Endothelial cell (in vitro differentiated cells): ENCODE data around the gene CCDC149. TPM values are rescaled to one million over a fixed set of nuclear protein-coding genes. Genes with fewer than 3 reads are reported as not detected.

Experiments
- DNase-seq: peaks from one replicate; pipeline ENCODE4 v3.0.0; 2021; ENCODE audit warnings: low spot score
- H3K27ac Mint-ChIP-seq: one replicate; pipeline ENCODE4 v1.8.0; 2021; ENCODE audit warnings: mixed read lengths, inconsistent platforms; ENCODE audit not compliant: unreplicated experiment
- H3K27me3 Mint-ChIP-seq: one replicate; pipeline ENCODE4 v1.8.0; 2021; ENCODE audit warnings: mild to moderate bottlenecking, moderate library complexity, mixed read lengths, inconsistent platforms; ENCODE audit not compliant: unreplicated experiment
- H3K36me3 Mint-ChIP-seq: one replicate; pipeline ENCODE4 v1.8.0; 2021; ENCODE audit warnings: mild to moderate bottlenecking, low read depth, mixed read lengths, inconsistent platforms; ENCODE audit not compliant: unreplicated experiment
- H3K4me1 Mint-ChIP-seq: one replicate; pipeline ENCODE4 v1.8.0; 2021; ENCODE audit warnings: mild to moderate bottlenecking, mixed read lengths, inconsistent platforms; ENCODE audit not compliant: unreplicated experiment
- H3K4me3 Mint-ChIP-seq: one replicate; pipeline ENCODE4 v1.8.0; 2021; ENCODE audit warnings: mild to moderate bottlenecking, mixed read lengths, inconsistent platforms; ENCODE audit not compliant: unreplicated experiment
- H3K9me3 Mint-ChIP-seq: one replicate; pipeline ENCODE4 v1.8.0; 2021; ENCODE audit warnings: mixed read lengths, inconsistent platforms; ENCODE audit not compliant: unreplicated experiment
- total RNA-seq: library from RNA; stranded (reverse); fragmentation: NEBNext Ultra II Directional; extraction: Animal tissue kit (Norgen Biotek cat#: 25700); gene quantifications from one replicate; pipeline ENCODE4 v1.2.1, GENCODE V29; 2021; ENCODE audit not compliant: unreplicated experiment
- TF ChIP-seq, protein P1 (sequence below): fragments of 200-600 bp; sonication (generic); IDR thresholded peaks from one replicate; pipeline ENCODE4 v1.5.0; 2021; ENCODE audit warnings: antibody characterized with exemption; ENCODE audit not compliant: unreplicated experiment

The CCDC149 gene
- total RNA-seq, 1 donor from 2014 or later = 4.0 TPM

DNA sequence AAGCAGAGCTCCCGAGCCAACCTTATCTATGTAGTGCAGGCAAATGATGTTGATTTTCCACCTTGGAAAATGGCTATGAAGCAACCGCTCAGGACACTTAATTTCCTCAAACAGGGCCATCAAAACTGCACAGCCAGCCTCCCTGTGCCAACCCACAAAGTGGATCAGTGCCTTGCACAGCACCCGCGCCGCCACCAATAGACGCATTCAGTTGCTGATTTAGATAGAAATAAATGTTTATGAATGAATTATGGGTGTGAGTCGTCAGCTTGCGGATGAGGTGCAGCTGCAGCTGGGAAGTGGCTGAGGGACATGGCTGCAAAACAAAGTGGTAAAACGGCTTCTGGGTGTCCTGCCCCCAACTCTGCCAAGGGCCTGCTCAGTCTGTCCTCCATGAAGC lies 70.5 kb downstream of the CCDC149 start:
- Mint-ChIP-seq H3K27ac (no peak overlapping the region), H3K36me3 (no peaks in the 10 kb centered on the region), H3K4me3 (no peak overlapping the region), H3K27me3 (peaks cover 3% of the 10 kb centered on the region), H3K9me3 (no peaks in the 10 kb centered on the region), H3K4me1 (peaks cover 15% of the 10 kb centered on the region)
- DNase-seq = no peak
- TF ChIP-seq, protein P1, sequence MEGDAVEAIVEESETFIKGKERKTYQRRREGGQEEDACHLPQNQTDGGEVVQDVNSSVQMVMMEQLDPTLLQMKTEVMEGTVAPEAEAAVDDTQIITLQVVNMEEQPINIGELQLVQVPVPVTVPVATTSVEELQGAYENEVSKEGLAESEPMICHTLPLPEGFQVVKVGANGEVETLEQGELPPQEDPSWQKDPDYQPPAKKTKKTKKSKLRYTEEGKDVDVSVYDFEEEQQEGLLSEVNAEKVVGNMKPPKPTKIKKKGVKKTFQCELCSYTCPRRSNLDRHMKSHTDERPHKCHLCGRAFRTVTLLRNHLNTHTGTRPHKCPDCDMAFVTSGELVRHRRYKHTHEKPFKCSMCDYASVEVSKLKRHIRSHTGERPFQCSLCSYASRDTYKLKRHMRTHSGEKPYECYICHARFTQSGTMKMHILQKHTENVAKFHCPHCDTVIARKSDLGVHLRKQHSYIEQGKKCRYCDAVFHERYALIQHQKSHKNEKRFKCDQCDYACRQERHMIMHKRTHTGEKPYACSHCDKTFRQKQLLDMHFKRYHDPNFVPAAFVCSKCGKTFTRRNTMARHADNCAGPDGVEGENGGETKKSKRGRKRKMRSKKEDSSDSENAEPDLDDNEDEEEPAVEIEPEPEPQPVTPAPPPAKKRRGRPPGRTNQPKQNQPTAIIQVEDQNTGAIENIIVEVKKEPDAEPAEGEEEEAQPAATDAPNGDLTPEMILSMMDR = no peak

DNA sequence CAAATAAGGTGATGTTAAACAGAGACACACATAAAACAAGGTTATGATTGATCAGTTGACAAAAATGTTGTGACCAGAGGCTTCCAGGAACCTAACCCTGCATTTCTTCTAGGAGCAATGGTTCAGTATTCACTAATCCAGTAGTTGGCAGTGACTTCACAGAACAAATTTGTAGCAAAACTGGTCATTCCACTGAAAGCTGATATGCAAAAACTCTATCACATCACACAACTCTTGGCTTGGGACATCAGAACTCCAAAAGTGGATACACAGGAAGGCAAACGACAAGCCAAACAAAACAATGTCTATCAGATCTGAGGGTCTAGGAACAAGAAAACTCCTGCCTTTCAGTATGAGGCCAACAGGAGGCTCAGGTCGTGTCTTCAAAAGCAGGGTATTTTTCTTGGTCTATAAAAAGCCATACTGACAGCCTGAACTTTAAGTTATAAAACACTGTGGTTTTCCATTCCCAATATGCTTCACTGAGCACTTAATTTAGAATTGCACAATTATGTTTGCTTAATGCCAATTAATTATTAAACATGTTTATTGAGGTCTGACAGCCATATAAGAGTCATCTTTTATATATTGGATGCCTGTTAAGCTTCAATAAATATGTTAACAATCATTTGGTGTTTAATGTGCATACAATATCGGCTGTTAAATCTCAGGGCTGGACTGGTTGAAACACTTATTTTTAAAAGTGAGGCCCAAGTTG lies 71.9 kb downstream of the CCDC149 start:
- H3K27ac Mint-ChIP-seq = no peak overlapping the region
- DNase-seq = no peak
- peaks cover 15% of the 10 kb centered on the region for H3K4me1 Mint-ChIP-seq
- H3K9me3 Mint-ChIP-seq = no peaks in the 10 kb centered on the region
- no peak overlapping the region for H3K4me3 Mint-ChIP-seq
- no peaks in the 10 kb centered on the region for H3K36me3 Mint-ChIP-seq
- TF ChIP-seq, protein P1 = no peak
- peaks cover 2% of the 10 kb centered on the region for H3K27me3 Mint-ChIP-seq

DNA sequence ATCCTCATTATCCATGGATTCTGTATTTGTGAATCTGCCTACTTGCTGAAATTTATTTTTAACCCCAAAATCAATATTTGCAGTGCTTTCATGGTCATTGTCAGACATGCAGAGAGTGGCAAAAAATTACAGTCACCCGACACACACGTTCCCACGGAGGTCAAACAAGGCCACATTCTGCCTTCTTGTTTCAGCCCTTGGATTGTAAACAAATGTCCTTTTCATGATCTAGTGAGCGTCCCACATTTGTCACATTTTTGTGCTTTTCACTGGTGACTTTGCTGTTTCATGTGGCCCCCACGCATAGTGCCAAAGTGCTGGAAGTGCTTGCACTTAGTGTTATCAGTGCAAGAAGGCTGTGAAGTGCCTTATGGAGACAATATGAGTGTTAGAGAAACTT lies 72.5 kb downstream of the CCDC149 start:
- H3K4me3 Mint-ChIP-seq = no peak overlapping the region
- DNase-seq = no peak
- H3K9me3 Mint-ChIP-seq = no peaks in the 10 kb centered on the region
- peaks cover 15% of the 10 kb centered on the region for H3K4me1 Mint-ChIP-seq
- H3K36me3 Mint-ChIP-seq = no peaks in the 10 kb centered on the region
- H3K27ac Mint-ChIP-seq = no peak overlapping the region
- TF ChIP-seq, protein P1 = no peak
- peaks cover 2% of the 10 kb centered on the region for H3K27me3 Mint-ChIP-seq

DNA sequence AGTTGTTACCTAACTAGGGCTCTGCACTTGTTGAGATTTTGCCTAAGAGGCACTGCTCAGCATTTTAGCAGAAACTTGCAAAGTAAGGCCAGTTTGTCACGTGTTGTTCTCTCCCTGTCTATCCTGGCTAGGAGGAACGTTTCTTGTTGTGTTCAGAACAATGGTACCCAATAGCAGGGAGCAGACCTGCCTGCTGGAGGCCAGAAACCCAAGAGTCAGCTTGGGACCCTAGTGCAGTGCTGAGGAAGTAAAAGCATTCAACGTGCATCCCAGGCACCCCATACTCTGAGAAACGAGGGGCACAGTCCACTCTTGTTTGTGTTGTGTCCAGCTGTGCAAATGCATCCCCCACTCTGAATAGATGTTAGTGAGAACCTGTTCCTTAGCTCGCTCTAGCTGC lies 75.1 kb downstream of the CCDC149 start:
- Mint-ChIP-seq H3K36me3 (no peaks in the 10 kb centered on the region), H3K9me3 (no peaks in the 10 kb centered on the region), H3K27me3 (peaks cover 2% of the 10 kb centered on the region), H3K4me1 (peaks cover 2% of the 10 kb centered on the region), H3K27ac (no peak overlapping the region), H3K4me3 (no peak overlapping the region)
- TF ChIP-seq, protein P1 = no peak
- DNase-seq = no peak

DNA sequence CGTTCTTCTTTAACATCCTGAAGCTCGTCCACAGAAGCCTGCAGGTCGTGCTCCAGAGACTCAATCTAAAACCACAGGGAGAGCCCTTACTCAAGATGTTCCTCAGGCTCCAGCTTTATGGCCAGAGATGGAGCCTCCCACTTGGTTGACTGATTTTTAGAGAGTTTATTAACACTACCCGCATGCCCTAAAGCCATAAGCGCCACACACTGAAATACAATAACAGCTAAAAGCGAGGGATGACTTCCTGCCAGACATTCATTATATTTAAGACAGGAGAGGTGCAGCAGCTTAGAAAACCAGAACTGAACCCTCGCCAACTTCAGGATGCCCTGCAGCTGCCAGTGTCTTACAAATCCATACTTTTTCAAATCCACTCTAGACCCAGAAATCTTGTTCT lies 75.5 kb downstream of the CCDC149 start:
- H3K27me3 Mint-ChIP-seq = peaks cover 2% of the 10 kb centered on the region
- no peak overlapping the region for H3K27ac Mint-ChIP-seq
- no peaks in the 10 kb centered on the region for H3K36me3 Mint-ChIP-seq
- TF ChIP-seq, protein P1 = no peak
- no peaks in the 10 kb centered on the region for H3K9me3 Mint-ChIP-seq
- no peak overlapping the region for H3K4me3 Mint-ChIP-seq
- no peaks in the 10 kb centered on the region for H3K4me1 Mint-ChIP-seq
- DNase-seq = no peak
